Measurements from ENCODE around the gene RUSC2.
"Not testable (repeated sequence)": the region's sequence is repeated elsewhere in the genome, so short reads cannot be mapped to it uniquely, and the experiment has no call there.

Gene RUSC2

DNA sequence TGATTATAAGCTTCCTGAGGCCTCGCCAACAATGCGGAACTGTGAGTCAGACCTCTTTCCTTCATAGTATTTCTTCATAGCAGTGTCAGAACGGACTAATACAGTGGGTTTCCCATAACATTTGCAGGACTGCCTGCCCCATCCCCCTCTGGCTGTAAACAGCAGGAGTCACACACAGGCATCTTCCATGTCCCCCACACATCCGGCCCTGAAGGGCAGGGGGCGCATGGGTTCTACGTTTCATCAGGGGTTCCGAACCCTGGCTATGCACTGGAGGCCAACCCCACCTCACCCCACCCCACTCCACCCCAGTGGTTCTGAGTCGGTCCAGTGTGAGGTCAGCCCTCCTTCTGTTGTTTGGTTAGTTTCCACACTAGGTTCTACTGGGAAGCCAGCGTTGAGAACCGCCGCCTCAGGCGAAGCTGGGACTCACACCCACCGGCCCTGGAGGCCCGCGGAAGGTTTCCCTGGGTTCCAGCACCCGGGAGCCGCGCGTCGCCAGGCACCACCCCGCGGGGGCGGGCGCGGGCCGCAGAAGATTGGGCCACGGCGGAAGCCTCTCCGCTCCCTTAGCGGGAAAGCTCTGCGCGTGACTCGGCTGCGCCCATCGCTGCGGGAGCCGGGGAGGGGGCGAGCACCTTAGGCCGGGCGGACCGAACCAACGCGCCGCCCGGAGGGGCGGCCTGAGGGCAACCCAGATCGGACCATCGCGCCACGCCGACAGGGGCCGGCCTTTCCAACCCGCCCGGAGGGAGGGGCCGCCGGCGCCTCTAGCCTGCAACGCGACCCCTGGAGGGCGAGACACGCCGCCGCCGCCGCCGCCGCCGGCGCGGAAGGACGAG, at the start of gene RUSC2:
TSS of gene RUSC2 (plus strand) at position 799 of the 842 bp plus-strand sequence. CDS start 56,411 bp downstream, outside the sequence.
- peak; percentile 11 to 17 for DNase-seq

DNA sequence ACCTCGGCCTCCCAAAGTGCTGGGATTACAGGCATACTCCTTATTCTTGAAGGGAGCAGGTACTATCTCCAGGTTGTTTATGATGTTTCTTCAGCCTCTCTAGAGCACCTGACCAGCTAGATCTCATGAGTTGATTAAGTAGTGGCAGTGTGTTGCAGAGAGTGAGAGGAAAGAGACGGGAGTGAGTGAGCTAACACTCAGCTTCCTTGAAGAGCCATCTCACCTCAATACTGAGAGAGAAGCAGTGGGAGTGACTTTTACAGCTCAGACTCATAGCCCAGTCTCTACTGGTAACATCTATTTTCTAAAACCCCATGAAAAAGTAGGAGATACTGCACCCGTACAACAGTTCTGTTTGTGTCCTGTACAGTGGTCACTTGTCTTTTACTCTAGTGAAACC, 43.9 kb upstream of the RUSC2 start:
- DNase-seq, result no peak

DNA sequence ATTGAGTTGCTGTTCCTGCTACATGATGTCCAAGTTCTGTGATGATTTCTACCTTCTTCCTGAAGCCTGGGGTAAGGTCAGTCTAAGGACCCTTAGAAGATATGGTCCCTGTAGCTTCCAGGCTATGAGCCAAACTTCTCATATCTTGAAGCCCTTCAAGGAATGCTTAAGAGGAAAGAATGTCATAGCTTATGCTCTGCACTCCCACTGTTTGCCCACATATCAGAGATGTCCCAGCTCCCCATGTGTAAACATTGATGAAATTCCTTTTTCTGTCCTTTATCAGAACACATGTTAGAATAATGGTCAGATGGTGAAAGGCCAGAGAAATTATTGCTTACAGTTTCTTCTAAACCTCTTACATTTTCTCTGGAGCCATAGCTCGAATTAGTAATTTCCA, 41.4 kb upstream of the RUSC2 start:
- DNase-seq, result no peak

DNA sequence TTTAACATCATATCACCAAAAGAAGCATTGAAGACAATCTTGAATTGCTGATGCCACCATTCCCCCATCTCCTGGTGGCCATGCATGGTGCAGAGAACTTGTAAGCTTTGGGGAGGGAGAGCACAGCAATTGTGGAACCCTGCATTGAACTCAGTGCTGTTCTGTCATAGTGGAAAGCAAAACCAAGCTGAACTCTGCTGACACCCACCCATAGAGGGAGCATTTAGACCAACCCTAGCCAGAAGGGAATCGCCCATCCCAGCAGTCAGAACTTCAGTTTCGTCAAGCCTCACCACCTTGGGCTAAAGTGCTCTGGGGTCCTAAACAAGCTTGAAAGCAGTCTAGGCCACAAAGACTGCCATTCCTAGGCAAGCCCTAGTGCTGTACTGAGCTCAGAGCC, 37.4 kb upstream of the RUSC2 start:
- DNase-seq, result no peak

- no peak for DNase-seq
Measured at GRCh38 chr9:35453786-35454185, 36.1 kb upstream of the RUSC2 start.

DNA sequence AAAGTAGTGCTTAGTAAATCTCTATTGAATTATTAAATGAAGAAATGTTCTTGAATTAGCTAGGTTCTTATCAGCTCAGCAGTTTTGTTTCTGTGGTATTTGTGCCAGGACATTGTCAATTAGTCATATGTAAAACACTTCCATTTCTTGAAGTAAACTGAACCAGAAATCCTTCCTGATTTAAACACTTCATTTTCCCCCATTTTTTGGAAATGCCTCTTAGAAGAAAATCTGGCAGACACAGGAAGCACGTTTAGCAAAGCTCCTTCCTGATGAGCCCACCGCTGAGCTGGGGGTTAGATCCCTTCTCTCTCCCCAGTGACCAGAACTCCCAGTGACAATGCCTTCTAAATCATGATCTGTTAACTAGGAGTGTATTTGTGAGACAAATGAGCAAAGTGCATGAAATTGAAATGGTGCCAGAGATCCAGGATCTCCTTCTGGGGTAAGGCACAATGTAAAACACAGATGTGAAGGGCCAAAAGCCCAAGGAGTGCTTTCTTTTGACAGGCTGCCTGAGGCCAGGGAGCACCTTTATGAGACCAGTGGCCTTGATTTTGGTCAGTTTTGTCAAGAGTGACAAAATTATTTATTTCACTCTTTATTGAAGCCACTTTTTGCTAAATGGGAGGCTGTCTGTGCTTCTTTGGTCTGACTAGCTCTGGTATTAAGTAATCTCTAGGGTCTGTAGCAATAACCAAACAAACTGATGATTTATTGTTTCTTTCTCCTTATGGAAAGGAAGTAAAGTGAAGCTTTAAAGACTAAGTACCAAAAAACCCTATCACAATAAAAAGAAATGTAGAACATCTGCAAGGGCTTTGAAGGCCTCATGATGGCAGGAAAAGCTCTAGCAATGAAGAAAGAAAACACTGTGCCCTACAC, 25.5 kb upstream of the RUSC2 start:
- no peak for DNase-seq

- DNase-seq, result no peak
Measured at GRCh38 chr9:35470340-35470739, 19.6 kb upstream of the RUSC2 start.

DNA sequence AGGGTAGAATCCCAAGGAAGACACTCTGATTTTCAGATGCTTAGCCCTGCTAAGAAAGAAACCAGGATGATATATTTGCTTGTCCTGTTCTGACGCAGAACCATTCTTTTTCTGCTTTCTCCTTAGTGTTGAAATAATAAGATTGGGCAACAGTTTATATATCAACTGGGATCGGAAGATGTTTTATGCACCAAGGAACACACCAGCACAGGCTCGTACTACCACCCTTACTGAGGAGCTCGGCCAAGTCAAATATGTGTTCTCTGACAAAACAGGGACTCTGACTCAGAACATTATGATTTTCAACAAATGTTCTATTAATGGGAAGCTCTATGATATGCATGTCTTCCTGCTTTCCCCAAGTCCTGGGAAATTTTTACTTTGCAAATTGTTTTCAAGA, 19.0 kb upstream of the RUSC2 start:
- no peak for DNase-seq

GRCh38 chr9:35476596-35476995, 13.3 kb upstream of the RUSC2 start:
- no peak for DNase-seq

GRCh38 chr9:35477211-35477855, 12.6 kb upstream of the RUSC2 start:
- not testable (repeated sequence) for DNase-seq

GRCh38 chr9:35478871-35479270, 11.0 kb upstream of the RUSC2 start:
- DNase-seq, result no peak

DNA sequence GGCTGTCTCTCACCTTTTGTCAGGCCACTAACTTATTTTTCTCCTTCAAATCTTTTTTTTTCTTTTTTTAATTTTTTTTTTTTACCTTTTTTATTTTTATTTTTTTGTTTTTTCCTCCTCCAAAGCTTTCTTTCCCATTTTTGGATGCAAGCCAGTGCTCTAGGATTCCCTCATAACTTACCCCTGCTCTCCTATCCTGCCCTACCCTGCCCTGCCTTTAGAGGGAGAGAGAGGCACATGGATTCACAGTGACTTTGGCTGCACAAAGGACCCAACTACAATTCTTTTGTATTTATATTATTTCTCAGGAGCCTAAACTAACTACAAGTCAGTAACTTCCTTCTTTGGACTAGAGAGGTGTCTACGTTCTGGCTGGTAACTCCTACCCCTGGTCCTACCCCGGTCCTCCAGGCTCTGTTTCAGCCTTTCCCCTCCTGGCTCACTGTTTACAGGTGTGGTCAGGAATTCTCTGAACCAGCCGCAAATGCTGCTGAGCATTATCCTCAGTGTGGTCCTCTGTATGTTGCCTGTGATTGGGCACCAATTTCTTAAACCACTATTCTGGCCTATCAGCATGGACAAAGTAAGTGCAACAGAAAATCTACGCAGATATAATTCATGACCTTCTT, 8.4 kb upstream of the RUSC2 start:
- DNase-seq, result peak in 1 of 2 experiments; percentile 9

DNA sequence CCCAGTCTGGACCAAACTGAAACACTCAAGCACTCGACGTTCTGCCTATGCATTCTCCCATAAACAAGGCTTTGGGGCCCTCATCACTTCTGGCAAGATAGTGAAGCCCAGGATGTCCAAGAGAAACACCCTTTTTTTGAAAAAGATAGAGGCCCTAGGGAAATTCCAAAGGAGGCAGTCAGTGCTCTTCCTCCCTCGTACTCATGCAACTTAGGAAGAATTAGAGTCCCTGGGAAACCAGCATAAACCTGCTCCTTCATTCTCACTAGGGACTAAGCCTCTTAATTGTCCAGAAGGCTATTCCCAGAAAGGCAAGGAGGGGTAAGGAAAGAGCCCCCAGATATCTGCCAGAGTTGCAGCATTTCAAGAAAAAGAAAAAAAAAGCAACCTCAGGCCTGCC, 7.8 kb upstream of the RUSC2 start:
- no peak for DNase-seq

DNA sequence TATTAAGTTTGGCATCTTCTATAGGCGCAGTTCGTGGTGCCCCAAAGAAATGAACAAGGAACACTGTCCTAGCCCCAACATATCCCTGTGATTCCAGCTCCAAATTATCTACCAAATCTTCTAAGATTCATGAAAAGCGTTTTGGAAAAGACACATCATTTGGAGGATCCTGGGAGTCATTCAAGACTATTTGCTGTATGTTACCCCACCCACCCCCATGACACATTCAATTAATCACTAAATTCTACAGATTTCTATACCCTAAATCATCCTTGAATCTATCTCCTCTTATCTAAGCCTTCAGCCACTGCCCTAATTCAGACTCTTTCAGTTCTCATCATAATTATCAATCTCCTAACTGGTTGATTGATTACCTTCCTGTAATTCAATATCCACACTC, 5.5 kb upstream of the RUSC2 start:
- DNase-seq, result no peak

GRCh38 chr9:35487081-35487480, 2.8 kb upstream of the RUSC2 start:
- DNase-seq, result no peak

GRCh38 chr9:35488021-35488420, 1.9 kb upstream of the RUSC2 start:
- DNase-seq, result no peak

GRCh38 chr9:35488566-35489312, 1.2 kb upstream of the RUSC2 start:
- no peak for DNase-seq

DNA sequence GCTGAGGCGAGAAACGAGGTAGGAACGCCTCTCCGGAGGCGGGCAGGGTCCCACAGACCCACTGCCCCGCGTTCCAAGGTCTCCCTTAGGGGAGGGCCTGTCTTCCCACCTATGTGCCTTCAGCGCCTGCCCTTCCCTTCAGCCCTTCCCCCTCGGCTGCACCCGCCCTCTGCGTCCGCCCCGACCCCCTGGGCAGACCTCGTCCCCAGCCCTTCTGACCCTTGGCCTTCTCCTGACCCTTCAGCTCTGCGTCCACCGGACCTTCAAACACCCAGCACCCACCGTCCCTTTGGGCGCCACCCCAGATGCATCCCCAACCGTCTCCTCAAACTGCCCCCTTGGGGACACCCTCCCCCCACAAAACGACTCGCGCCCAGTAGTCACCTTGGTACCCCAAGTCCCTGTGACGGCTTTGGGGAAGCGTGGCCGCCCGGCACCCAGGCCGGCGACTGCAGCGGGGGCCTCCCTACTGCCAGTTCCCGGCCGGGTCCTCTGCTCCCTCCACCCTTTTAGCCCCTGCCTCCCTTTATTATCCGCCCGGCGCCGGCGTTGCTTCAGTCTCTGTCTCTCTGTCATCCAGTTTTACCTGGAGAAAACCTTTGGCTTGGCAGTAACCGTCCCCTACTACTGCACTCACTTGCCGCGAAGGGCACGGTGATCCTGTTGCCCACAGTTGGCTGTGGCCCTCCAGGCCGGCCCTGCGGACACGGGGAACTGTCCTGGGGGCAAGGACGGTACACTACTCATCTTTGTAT, 421 bp downstream of the RUSC2 start:
- no peak for DNase-seq

- DNase-seq, result no peak
Measured at GRCh38 chr9:35490910-35491465, 1.1 kb downstream of the RUSC2 start.

DNA sequence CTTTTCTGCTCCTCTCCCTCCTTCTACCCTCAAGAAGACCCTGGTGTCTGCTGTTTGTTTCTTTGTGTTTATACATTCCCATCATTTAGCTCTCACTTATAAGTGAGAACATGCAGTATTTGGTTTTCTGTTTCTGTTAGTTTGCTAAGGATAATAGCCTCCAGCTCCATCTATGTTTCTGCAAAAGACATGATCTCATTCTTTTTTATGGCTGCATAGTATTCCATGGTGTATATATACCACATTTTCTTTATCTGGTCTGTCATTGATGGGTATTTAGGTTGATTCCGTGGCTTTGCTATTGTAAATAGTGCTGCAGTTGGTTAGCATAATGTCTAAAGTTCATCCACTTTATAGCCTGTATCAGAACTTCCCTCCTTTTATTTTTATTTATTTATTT, 3.2 kb downstream of the RUSC2 start:
- not testable (repeated sequence) for DNase-seq

DNA sequence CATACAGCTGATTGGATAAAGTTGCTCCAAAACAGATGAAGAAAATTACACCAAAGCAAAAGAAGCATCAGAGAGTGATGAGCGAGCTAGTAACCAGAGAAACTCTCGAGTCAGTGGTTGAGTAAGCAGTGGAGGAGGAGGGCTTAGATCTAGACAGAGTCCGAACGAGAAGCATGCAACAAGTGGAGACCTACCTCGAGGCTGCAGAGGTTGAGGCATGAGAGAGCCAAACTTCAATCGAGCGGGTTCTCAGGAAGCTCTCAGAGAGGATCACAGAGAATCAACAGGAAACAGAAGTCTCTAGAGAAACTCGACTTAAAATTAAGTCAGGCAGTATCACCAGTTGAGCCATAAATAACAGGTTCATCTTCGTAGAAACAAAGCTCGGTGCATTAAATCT, 6.1 kb downstream of the RUSC2 start:
- DNase-seq, result no peak

Data from activated CD4-positive, alpha-beta T cell treated with anti-CD3 and anti-CD28 coated beads, Interleukin-2, amount 50 U/mL, for 4 hours (primary cell).